Measurements from ENCODE around the gene NBEAL2.

The NBEAL2 gene

GRCh38 chr3:46942481-46943236 lies 36.8 kb upstream of the NBEAL2 start:
- in situ Hi-C loops (cut with MboI; ENCODE audit: low sequenced_read_pairs): no loop called here

GRCh38 chr3:46943237-46944187 lies 36.0 kb upstream of the NBEAL2 start:
- in situ Hi-C loops (cut with MboI; ENCODE audit: low sequenced_read_pairs): no loop called here

- in situ Hi-C loops (cut with MboI; ENCODE audit: low sequenced_read_pairs): no loop called here
Measured at GRCh38 chr3:46944191-46944590, 35.3 kb upstream of the NBEAL2 start.

- in situ Hi-C loops (cut with MboI; ENCODE audit: low sequenced_read_pairs): no loop called here
Measured at GRCh38 chr3:46946416-46946815, 33.0 kb upstream of the NBEAL2 start.

- in situ Hi-C loops (cut with MboI; ENCODE audit: low sequenced_read_pairs): no loop called here
Measured at GRCh38 chr3:46946856-46947545, 32.5 kb upstream of the NBEAL2 start.

GRCh38 chr3:46947546-46947901 lies 31.9 kb upstream of the NBEAL2 start:
- in situ Hi-C loops (cut with MboI; ENCODE audit: low sequenced_read_pairs): no loop called here

- in situ Hi-C loops (cut with MboI; ENCODE audit: low sequenced_read_pairs): no loop called here
Measured at GRCh38 chr3:46947981-46948791, 31.3 kb upstream of the NBEAL2 start.

GRCh38 chr3:46948830-46949671 lies 30.4 kb upstream of the NBEAL2 start:
- in situ Hi-C loops (cut with MboI; ENCODE audit: low sequenced_read_pairs): no loop called here

- in situ Hi-C loops (cut with MboI; ENCODE audit: low sequenced_read_pairs): no loop called here
Measured at GRCh38 chr3:46950177-46950576, 29.3 kb upstream of the NBEAL2 start.

- in situ Hi-C loops (cut with MboI; ENCODE audit: low sequenced_read_pairs): no loop called here
Measured at GRCh38 chr3:46950650-46951241, 28.7 kb upstream of the NBEAL2 start.

GRCh38 chr3:46952813-46953212 lies 26.7 kb upstream of the NBEAL2 start:
- in situ Hi-C loops (cut with MboI; ENCODE audit: low sequenced_read_pairs): no loop called here

- in situ Hi-C loops (cut with MboI; ENCODE audit: low sequenced_read_pairs): no loop called here
Measured at GRCh38 chr3:46953234-46954010, 26.0 kb upstream of the NBEAL2 start.

- in situ Hi-C loops (cut with MboI; ENCODE audit: low sequenced_read_pairs): no loop called here
Measured at GRCh38 chr3:46954178-46954577, 25.3 kb upstream of the NBEAL2 start.

GRCh38 chr3:46955157-46955556 lies 24.3 kb upstream of the NBEAL2 start:
- in situ Hi-C loops (cut with MboI; ENCODE audit: low sequenced_read_pairs): no loop called here

- in situ Hi-C loops (cut with MboI; ENCODE audit: low sequenced_read_pairs): no loop called here
Measured at GRCh38 chr3:46955801-46956259, 23.6 kb upstream of the NBEAL2 start.

GRCh38 chr3:46957092-46957820 lies 22.2 kb upstream of the NBEAL2 start:
- in situ Hi-C loops (cut with MboI; ENCODE audit: low sequenced_read_pairs): no loop called here

GRCh38 chr3:46958467-46959160 lies 20.9 kb upstream of the NBEAL2 start:
- in situ Hi-C loops (cut with MboI; ENCODE audit: low sequenced_read_pairs): no loop called here
